HEK293 (cell line): Measurements from ENCODE around the gene PPP1R18.

ENCODE experiments used
- BCL11A ChIP-seq: fragments of 450-650 bp; formaldehyde crosslinking; IDR thresholded peaks from 2 replicates; pipeline ENCODE4 v1.5.1; 2016; ENCODE audit warnings: low read depth, missing biosample characterization, missing genetic modification characterization
- BCL11B ChIP-seq: fragments of 450-650 bp; formaldehyde crosslinking; IDR thresholded peaks from 2 replicates; pipeline ENCODE4 v1.5.1; 2016; ENCODE audit warnings: low read depth, missing biosample characterization, missing genetic modification characterization
- SP7 ChIP-seq: fragments of 450-650 bp; formaldehyde crosslinking; IDR thresholded peaks from 2 replicates; pipeline ENCODE4 v1.5.1; 2016; ENCODE audit warnings: missing biosample characterization, missing genetic modification characterization
- ZEB2 ChIP-seq: fragments of 450-650 bp; formaldehyde crosslinking; IDR thresholded peaks from 2 replicates; pipeline ENCODE4 v1.5.1; 2016; ENCODE audit warnings: missing biosample characterization, missing genetic modification characterization
- ZNF138 ChIP-seq: fragments of 450-650 bp; formaldehyde crosslinking; IDR thresholded peaks from 2 replicates; pipeline ENCODE4 v1.5.1; 2016; ENCODE audit warnings: missing biosample characterization, missing genetic modification characterization, borderline replicate concordance
- ZNF169 ChIP-seq: fragments of 450-650 bp; formaldehyde crosslinking; IDR thresholded peaks from 2 replicates; pipeline ENCODE4 v1.5.1; 2016; ENCODE audit warnings: missing biosample characterization, missing genetic modification characterization
- ZNF248 ChIP-seq: fragments of 450-650 bp; formaldehyde crosslinking; IDR thresholded peaks from 2 replicates; pipeline ENCODE4 v1.5.1; 2017; ENCODE audit warnings: missing biosample characterization, missing genetic modification characterization
- ZNF341 ChIP-seq: fragments of 450-650 bp; formaldehyde crosslinking; IDR thresholded peaks from 2 replicates; pipeline ENCODE4; 2016; ENCODE audit warnings: low read depth, missing biosample characterization, missing genetic modification characterization
- ZNF416 ChIP-seq: fragments of 450-650 bp; formaldehyde crosslinking; IDR thresholded peaks from 2 replicates; pipeline ENCODE4 v1.5.1; 2016; ENCODE audit warnings: missing biosample characterization, missing genetic modification characterization
- ZNF585B ChIP-seq: fragments of 450-650 bp; formaldehyde crosslinking; IDR thresholded peaks from 2 replicates; pipeline ENCODE4 v1.5.1; 2016; ENCODE audit warnings: missing biosample characterization, missing genetic modification characterization
- ZNF623 ChIP-seq: fragments of 450-650 bp; formaldehyde crosslinking; IDR thresholded peaks from 2 replicates; pipeline ENCODE4 v1.5.1; 2016; ENCODE audit warnings: missing biosample characterization, missing genetic modification characterization
- ZNF707 ChIP-seq: fragments of 450-650 bp; formaldehyde crosslinking; IDR thresholded peaks from 2 replicates; pipeline ENCODE4 v1.5.1; 2016; ENCODE audit warnings: missing biosample characterization, missing genetic modification characterization
- ZSCAN16 ChIP-seq: fragments of 450-650 bp; formaldehyde crosslinking; IDR thresholded peaks from 2 replicates; pipeline ENCODE4 v1.5.1; 2016; ENCODE audit warnings: missing biosample characterization, missing genetic modification characterization
- ZSCAN23 ChIP-seq: fragments of 450-650 bp; formaldehyde crosslinking; IDR thresholded peaks from 2 replicates; pipeline ENCODE4 v1.5.1; 2016; ENCODE audit warnings: missing biosample characterization, missing genetic modification characterization
- ZXDB ChIP-seq: fragments of 450-650 bp; formaldehyde crosslinking; IDR thresholded peaks from 2 replicates; pipeline ENCODE4 v1.5.1; 2016; ENCODE audit warnings: missing biosample characterization, missing genetic modification characterization
- TF ChIP-seq, protein P1 (sequence below): fragments of 450-650 bp; formaldehyde crosslinking; IDR thresholded peaks from 2 replicates; pipeline ENCODE4 v1.5.1; 2017; ENCODE audit warnings: missing biosample characterization, missing genetic modification characterization
- TF ChIP-seq, protein P2 (sequence below): fragments of 450-650 bp; formaldehyde crosslinking; IDR thresholded peaks from 2 replicates; pipeline ENCODE4 v1.5.1; 2016; ENCODE audit warnings: missing biosample characterization, missing genetic modification characterization
- TF ChIP-seq, protein P3 (sequence below): fragments of 450-650 bp; formaldehyde crosslinking; IDR thresholded peaks from 2 replicates; pipeline ENCODE4 v1.5.1; 2016; ENCODE audit warnings: missing biosample characterization, missing genetic modification characterization
- TF ChIP-seq, protein P4 (sequence below): fragments of 450-650 bp; IDR thresholded peaks from 2 replicates; pipeline ENCODE4 v1.5.1; 2018; ENCODE audit warnings: missing biosample characterization, mild to moderate bottlenecking, missing genetic modification characterization
- TF ChIP-seq, protein P5 (sequence below): fragments of 450-650 bp; formaldehyde crosslinking; IDR thresholded peaks from 2 replicates; pipeline ENCODE4 v1.5.1; 2016; ENCODE audit warnings: missing biosample characterization, missing genetic modification characterization
- TF ChIP-seq, protein P6 (sequence below): fragments of 450-650 bp; formaldehyde crosslinking; IDR thresholded peaks from 2 replicates; pipeline ENCODE4 v1.5.1; 2017; ENCODE audit warnings: missing biosample characterization, missing genetic modification characterization
- TF ChIP-seq, protein P7 (sequence below): fragments of 450-650 bp; formaldehyde crosslinking; IDR thresholded peaks from 2 replicates; pipeline ENCODE4 v1.5.1; 2016; ENCODE audit warnings: missing biosample characterization, missing genetic modification characterization

The PPP1R18 gene

DNA sequence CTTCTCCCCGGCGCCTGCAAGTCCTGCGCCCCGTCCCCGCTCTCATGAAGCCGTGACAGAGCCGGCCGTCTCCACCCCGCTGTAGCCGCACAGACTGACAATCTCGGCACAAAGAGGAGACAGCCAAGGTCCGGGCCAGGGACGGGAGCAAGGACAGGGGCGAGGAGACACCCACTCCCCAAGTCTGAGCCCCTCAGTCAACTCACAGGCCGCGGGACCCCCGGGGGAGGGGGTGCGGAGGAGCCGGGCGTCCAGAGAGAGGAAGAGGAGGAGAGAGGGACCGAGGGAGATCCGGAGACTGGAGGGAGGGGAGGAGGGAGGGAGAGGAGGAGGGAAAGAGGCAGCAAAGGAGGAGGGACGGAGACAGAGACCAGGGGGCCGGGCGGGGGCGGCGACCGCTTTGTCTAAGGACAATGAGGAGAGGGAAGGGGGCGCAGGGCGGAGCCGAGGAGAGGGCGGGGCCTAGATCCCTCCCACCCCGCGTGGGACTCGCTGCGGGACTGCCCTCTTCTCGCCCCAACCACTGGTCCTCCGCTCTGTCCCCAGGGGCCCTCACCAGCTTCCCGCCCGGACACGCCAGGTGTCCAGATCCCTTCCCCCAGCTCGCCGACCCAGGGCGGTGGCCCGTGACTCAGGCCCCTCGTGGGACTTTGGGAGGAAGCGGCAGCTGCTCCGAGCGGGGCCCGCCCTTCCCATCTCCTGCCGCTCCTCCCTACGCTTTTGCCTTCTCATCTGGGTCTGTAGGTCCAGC is 638 bp upstream of the PPP1R18 start (continued):
- TF ChIP-seq BCL11B (tag by site-specific recombination) (0 out of 2 replicates have a peak, but pooled peaks have one; percentile 20), ZNF585B (tag by site-specific recombination) (no peak), ZSCAN23 (tag by site-specific recombination) (peak; percentile 55), ZEB2 (tag by site-specific recombination) (peak; percentile 90), ZNF138 (tag by site-specific recombination) (no peak), SP7 (tag by site-specific recombination) (peak; percentile 88), ZNF341 (peak; percentile 100), BCL11A (0 out of 2 replicates have a peak, but pooled peaks have one; percentile 45), ZXDB (tag by site-specific recombination) (peak; percentile 74; the same call in 1 of the 2 replicates), ZSCAN16 (tag by site-specific recombination) (0 out of 2 replicates have a peak, but pooled peaks have one; percentile 43), ZNF707 (tag by site-specific recombination) (no peak), ZNF623 (tag by site-specific recombination) (no peak), ZNF248 (tag by site-specific recombination) (no peak), ZNF169 (tag by site-specific recombination) (no peak), ZNF416 (no peak)
- TF ChIP-seq, protein P1, sequence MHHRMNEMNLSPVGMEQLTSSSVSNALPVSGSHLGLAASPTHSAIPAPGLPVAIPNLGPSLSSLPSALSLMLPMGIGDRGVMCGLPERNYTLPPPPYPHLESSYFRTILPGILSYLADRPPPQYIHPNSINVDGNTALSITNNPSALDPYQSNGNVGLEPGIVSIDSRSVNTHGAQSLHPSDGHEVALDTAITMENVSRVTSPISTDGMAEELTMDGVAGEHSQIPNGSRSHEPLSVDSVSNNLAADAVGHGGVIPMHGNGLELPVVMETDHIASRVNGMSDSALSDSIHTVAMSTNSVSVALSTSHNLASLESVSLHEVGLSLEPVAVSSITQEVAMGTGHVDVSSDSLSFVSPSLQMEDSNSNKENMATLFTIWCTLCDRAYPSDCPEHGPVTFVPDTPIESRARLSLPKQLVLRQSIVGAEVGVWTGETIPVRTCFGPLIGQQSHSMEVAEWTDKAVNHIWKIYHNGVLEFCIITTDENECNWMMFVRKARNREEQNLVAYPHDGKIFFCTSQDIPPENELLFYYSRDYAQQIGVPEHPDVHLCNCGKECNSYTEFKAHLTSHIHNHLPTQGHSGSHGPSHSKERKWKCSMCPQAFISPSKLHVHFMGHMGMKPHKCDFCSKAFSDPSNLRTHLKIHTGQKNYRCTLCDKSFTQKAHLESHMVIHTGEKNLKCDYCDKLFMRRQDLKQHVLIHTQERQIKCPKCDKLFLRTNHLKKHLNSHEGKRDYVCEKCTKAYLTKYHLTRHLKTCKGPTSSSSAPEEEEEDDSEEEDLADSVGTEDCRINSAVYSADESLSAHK = peak; percentile 7; the same call in 1 of the 2 replicates
- TF ChIP-seq, protein P2, sequence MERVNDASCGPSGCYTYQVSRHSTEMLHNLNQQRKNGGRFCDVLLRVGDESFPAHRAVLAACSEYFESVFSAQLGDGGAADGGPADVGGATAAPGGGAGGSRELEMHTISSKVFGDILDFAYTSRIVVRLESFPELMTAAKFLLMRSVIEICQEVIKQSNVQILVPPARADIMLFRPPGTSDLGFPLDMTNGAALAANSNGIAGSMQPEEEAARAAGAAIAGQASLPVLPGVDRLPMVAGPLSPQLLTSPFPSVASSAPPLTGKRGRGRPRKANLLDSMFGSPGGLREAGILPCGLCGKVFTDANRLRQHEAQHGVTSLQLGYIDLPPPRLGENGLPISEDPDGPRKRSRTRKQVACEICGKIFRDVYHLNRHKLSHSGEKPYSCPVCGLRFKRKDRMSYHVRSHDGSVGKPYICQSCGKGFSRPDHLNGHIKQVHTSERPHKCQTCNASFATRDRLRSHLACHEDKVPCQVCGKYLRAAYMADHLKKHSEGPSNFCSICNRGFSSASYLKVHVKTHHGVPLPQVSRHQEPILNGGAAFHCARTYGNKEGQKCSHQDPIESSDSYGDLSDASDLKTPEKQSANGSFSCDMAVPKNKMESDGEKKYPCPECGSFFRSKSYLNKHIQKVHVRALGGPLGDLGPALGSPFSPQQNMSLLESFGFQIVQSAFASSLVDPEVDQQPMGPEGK = peak; percentile 99
- TF ChIP-seq, protein P3, sequence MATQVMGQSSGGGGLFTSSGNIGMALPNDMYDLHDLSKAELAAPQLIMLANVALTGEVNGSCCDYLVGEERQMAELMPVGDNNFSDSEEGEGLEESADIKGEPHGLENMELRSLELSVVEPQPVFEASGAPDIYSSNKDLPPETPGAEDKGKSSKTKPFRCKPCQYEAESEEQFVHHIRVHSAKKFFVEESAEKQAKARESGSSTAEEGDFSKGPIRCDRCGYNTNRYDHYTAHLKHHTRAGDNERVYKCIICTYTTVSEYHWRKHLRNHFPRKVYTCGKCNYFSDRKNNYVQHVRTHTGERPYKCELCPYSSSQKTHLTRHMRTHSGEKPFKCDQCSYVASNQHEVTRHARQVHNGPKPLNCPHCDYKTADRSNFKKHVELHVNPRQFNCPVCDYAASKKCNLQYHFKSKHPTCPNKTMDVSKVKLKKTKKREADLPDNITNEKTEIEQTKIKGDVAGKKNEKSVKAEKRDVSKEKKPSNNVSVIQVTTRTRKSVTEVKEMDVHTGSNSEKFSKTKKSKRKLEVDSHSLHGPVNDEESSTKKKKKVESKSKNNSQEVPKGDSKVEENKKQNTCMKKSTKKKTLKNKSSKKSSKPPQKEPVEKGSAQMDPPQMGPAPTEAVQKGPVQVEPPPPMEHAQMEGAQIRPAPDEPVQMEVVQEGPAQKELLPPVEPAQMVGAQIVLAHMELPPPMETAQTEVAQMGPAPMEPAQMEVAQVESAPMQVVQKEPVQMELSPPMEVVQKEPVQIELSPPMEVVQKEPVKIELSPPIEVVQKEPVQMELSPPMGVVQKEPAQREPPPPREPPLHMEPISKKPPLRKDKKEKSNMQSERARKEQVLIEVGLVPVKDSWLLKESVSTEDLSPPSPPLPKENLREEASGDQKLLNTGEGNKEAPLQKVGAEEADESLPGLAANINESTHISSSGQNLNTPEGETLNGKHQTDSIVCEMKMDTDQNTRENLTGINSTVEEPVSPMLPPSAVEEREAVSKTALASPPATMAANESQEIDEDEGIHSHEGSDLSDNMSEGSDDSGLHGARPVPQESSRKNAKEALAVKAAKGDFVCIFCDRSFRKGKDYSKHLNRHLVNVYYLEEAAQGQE (tag by site-specific recombination) = no peak
- TF ChIP-seq, protein P4, sequence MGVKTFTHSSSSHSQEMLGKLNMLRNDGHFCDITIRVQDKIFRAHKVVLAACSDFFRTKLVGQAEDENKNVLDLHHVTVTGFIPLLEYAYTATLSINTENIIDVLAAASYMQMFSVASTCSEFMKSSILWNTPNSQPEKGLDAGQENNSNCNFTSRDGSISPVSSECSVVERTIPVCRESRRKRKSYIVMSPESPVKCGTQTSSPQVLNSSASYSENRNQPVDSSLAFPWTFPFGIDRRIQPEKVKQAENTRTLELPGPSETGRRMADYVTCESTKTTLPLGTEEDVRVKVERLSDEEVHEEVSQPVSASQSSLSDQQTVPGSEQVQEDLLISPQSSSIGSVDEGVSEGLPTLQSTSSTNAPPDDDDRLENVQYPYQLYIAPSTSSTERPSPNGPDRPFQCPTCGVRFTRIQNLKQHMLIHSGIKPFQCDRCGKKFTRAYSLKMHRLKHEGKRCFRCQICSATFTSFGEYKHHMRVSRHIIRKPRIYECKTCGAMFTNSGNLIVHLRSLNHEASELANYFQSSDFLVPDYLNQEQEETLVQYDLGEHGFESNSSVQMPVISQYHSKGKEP (tag by site-specific recombination) = no peak
- TF ChIP-seq, protein P5, sequence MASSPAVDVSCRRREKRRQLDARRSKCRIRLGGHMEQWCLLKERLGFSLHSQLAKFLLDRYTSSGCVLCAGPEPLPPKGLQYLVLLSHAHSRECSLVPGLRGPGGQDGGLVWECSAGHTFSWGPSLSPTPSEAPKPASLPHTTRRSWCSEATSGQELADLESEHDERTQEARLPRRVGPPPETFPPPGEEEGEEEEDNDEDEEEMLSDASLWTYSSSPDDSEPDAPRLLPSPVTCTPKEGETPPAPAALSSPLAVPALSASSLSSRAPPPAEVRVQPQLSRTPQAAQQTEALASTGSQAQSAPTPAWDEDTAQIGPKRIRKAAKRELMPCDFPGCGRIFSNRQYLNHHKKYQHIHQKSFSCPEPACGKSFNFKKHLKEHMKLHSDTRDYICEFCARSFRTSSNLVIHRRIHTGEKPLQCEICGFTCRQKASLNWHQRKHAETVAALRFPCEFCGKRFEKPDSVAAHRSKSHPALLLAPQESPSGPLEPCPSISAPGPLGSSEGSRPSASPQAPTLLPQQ = peak; percentile 79
- TF ChIP-seq, protein P6, sequence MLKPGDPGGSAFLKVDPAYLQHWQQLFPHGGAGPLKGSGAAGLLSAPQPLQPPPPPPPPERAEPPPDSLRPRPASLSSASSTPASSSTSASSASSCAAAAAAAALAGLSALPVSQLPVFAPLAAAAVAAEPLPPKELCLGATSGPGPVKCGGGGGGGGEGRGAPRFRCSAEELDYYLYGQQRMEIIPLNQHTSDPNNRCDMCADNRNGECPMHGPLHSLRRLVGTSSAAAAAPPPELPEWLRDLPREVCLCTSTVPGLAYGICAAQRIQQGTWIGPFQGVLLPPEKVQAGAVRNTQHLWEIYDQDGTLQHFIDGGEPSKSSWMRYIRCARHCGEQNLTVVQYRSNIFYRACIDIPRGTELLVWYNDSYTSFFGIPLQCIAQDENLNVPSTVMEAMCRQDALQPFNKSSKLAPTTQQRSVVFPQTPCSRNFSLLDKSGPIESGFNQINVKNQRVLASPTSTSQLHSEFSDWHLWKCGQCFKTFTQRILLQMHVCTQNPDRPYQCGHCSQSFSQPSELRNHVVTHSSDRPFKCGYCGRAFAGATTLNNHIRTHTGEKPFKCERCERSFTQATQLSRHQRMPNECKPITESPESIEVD (tag by site-specific recombination) = no peak
- TF ChIP-seq, protein P7, sequence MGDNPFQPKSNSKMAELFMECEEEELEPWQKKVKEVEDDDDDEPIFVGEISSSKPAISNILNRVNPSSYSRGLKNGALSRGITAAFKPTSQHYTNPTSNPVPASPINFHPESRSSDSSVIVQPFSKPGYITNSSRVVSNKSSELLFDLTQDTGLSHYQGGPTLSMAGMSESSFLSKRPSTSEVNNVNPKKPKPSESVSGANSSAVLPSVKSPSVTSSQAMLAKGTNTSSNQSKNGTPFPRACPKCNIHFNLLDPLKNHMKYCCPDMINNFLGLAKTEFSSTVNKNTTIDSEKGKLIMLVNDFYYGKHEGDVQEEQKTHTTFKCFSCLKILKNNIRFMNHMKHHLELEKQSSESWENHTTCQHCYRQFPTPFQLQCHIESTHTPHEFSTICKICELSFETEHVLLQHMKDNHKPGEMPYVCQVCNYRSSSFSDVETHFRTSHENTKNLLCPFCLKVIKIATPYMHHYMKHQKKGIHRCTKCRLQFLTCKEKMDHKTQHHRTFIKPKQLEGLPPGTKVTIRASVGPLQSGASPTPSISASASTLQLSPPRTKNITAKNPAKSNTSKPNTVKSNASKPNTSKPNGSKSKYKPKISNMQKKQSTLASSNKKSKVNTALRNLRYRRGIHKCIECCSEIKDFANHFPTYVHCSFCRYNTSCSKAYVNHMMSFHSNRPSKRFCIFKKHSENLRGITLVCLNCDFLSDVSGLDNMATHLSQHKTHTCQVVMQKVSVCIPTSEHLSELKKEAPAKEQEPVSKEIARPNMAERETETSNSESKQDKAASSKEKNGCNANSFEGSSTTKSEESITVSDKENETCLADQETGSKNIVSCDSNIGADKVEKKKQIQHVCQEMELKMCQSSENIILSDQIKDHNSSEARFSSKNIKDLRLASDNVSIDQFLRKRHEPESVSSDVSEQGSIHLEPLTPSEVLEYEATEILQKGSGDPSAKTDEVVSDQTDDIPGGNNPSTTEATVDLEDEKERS (tag by site-specific recombination) = no peak
